Measurements from ENCODE around the gene TUBA1A.
"Not testable (repeated sequence)": the region's sequence is repeated elsewhere in the genome, so short reads cannot be mapped to it uniquely, and the experiment has no call there.

The TUBA1A gene

DNA sequence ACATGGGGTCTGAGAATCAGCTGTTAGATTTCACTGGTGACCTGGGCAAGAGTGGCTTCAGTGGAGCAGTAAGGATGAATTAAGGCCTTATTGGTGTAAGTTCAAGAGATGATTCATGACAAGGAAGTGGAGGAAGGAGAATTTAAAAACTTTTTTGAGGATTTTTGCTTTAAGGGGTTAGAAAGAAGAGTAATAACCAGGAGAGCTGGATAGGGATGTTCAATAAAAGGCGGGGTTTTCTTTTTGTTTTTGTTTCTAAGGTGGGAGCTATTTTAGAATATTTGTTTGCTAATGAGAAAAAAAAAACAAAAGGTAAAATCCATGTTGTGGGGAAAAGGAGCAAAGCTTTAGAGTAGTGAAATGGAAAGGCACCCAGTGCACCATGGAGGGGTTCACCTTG lies 42.5 kb downstream of the TUBA1A start:
- no peak for DNase-seq
- TF ChIP-seq GATA1 (IDR thresholded peaks at IDR 0.05; ENCODE audit: low read depth, low read length) (no peak), POLR2A (IDR thresholded peaks at IDR 0.05; ENCODE audit: low read length) (no peak)

- no peak for DNase-seq
- TF ChIP-seq GATA1 (IDR thresholded peaks at IDR 0.05; ENCODE audit: low read depth, low read length) (no peak), POLR2A (IDR thresholded peaks at IDR 0.05; ENCODE audit: low read length) (no peak)
Measured at GRCh38 chr12:49144384-49144783, 44.5 kb downstream of the TUBA1A start.

DNA sequence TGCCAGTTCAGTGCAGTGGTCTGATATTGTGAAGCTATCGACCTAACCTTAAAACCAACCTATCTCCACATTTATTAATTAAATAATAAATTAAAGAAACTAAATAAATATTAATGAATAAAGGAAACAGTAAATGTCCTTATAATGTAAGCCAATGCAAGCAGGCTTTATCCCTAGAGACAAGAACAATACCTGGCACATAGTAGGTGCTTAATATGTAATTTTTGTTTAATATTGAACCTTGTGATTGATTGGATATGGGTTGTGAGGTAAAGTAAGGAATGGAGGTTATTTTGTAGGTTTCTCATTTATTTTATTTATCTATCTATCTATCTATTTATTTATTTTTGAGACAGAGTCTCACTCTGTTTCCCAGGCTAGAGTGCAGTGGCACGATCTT lies 49.9 kb downstream of the TUBA1A start:
- TF ChIP-seq GATA1 (IDR thresholded peaks at IDR 0.05; ENCODE audit: low read depth, low read length) (no peak), POLR2A (IDR thresholded peaks at IDR 0.05; ENCODE audit: low read length) (no peak)
- no peak for DNase-seq

DNA sequence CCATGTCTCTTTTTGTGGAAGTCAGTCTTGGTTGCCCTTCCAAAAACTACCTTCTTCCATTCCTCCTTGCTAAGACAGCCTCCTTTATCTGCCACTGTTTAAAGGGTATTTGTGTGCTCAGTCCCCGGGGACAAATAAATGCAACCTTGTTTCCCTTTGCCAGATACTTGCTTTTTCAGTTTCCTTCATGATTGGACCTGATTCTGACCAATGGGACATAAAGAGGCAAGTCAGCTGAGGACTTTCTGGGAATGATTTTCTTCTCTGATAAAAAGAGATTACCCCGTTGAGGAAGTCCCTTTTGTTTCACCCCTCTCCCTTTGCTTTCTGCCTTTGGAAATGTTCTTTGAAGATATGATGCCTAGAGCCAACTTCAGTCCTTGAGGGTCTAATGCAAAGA lies 50.3 kb downstream of the TUBA1A start:
- no peak for TF ChIP-seq GATA1 (IDR thresholded peaks at IDR 0.05; ENCODE audit: low read depth, low read length)
- TF ChIP-seq POLR2A (IDR thresholded peaks at IDR 0.05; ENCODE audit: low read length) = no peak

DNA sequence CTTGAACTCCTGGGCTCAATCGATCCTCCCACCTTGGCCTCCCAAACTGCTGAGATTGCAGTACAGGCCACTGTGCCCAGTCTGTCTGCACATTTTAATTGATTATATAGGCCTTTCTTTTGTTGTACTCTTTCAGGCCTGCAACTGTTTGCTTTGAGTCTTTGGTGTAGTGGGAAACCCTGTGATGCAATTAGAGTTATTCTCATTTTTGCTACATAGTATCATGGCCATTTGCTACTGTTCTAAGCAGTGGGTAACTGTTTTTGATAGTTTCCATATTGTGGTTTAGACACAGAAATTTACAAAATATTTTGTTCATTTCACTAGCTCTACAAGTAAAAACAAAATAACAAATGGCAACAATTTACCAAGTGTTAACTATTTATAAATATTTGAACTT lies 51.4 kb downstream of the TUBA1A start:
- DNase-seq = no peak

More for the DNA sequence above, 50.3 kb downstream of the TUBA1A start:
- DNase-seq = peak; percentile 27 to 59

DNA sequence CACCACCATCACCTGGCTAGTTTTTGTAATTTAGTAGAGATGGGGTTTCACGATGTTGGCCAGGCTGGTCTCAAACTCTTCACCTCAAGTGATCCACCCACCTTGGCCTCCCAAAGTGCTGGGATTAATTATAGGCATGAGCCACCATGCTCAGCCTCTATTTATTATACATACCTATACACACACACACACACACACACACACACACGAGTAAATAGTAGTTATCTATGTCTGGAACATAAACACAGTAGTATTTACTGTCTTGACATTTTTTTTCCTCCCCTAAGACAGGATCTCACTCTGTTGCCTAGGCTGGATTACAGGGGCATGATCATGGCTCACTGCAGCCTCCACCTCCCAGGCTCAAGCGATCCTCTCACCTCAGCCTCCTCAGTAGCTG lies 51.9 kb downstream of the TUBA1A start:
- DNase-seq = not testable (repeated sequence)

More for the DNA sequence above, 51.4 kb downstream of the TUBA1A start:
- no peak for TF ChIP-seq POLR2A (IDR thresholded peaks at IDR 0.05; ENCODE audit: low read length)
- TF ChIP-seq GATA1 (IDR thresholded peaks at IDR 0.05; ENCODE audit: low read depth, low read length) = no peak
